HCT116 (cell line): ENCODE measurements around the gene ANKRD36B.

Experiments used
- POLR2A ChIP-seq: IDR thresholded peaks from 2 replicates; pipeline ENCODE4 v1.7.0; 2011; ENCODE audit warnings: borderline replicate concordance; ENCODE audit not compliant: insufficient read depth, insufficient read length; ENCODE audit errors: extremely low read depth
- ZFX ChIP-seq: fragments of 450-650 bp; IDR thresholded peaks from 2 replicates; pipeline ENCODE4 v1.6.1; 2017
- TF ChIP-seq, protein P1 (sequence below), 3 experiments: fragments of 200-600 bp in 1 of 3; sonication (generic) in 1 of 3; IDR thresholded peaks in 2 of 3; conservative IDR thresholded peaks in 1 of 3; 2 replicates each; pipeline ENCODE4 v1.5.1; 2012 to 2017; ENCODE audit warnings: low read depth in 2 of 3, low read length in 2 of 3, antibody characterized with exemption in 1 of 3, borderline replicate concordance in 1 of 3, control low read depth in 1 of 3, mild to moderate bottlenecking in 1 of 3, mixed read lengths in 1 of 3, mixed run types in 1 of 3, moderate library complexity in 1 of 3; ENCODE audit not compliant: insufficient read depth in 1 of 3
- TF ChIP-seq, protein P2 (sequence below): IDR thresholded peaks from 2 replicates; pipeline ENCODE4 v1.6.1; 2012

DNA sequence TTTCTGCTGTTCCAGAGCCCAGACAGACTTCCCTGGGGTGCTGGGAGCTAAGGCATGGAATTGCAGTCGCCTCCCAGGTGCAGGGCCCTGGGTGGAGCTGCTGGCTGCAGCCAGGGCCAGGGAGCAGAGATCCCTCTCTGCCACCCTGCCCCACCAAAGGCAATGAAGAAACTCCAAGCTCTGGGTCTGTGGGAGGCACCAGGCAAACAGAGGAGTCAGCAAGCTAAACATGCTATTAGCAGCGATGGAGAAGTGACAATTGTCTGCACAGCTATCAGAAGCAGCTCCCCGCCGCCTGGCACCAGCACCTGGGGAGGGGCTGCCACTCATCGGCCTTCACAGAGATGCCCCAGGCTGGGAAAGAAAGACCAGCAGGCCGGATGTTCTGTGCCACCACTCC is 28.2 kb upstream of the ANKRD36B start:
- TF ChIP-seq, protein P1, sequence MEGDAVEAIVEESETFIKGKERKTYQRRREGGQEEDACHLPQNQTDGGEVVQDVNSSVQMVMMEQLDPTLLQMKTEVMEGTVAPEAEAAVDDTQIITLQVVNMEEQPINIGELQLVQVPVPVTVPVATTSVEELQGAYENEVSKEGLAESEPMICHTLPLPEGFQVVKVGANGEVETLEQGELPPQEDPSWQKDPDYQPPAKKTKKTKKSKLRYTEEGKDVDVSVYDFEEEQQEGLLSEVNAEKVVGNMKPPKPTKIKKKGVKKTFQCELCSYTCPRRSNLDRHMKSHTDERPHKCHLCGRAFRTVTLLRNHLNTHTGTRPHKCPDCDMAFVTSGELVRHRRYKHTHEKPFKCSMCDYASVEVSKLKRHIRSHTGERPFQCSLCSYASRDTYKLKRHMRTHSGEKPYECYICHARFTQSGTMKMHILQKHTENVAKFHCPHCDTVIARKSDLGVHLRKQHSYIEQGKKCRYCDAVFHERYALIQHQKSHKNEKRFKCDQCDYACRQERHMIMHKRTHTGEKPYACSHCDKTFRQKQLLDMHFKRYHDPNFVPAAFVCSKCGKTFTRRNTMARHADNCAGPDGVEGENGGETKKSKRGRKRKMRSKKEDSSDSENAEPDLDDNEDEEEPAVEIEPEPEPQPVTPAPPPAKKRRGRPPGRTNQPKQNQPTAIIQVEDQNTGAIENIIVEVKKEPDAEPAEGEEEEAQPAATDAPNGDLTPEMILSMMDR (IDR thresholded peaks at IDR 0.05 in 2 of 3, conservative IDR thresholded peaks at IDR 0.05 in 1 of 3; ENCODE audit: borderline replicate concordance in 1 of 3, insufficient read depth in 1 of 3, low read depth in 2 of 3, low read length in 2 of 3) = no peak
- TF ChIP-seq, protein P2, sequence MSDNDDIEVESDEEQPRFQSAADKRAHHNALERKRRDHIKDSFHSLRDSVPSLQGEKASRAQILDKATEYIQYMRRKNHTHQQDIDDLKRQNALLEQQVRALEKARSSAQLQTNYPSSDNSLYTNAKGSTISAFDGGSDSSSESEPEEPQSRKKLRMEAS = no peak
- TF ChIP-seq POLR2A (no peak), ZFX (no peak)
